GM12878 (cell line): ENCODE results near the gene NKIRAS2. TPM values are rescaled to one million over a fixed set of nuclear protein-coding genes. Genes with fewer than 3 reads are reported as not detected.

Experiments
- ATAC-seq: fragments of 200-7000 bp; cut with Tn5 transposase; 3 replicates; pipeline ENCODE4 v1.9.1; 2020; ENCODE audit warnings: mild to moderate bottlenecking, moderate library complexity
- BruUV-seq: library from RNA; stranded (reverse); fragments of 400-500 nt; replicated peaks from 2 replicates; lab custom pipeline; 2021; lab: Mats Ljungman, UMichigan
- CTCF ChIA-PET: fragments of 300-600 bp; sonication (Branson Sonifier 250); formaldehyde crosslinking; extraction: SDS; loops from one replicate; lab custom pipeline; 2021; ENCODE audit warnings: inconsistent platforms; lab: Yijun Ruan, JAX
- POLR2A ChIA-PET: fragments of 350-600 bp; formaldehyde crosslinking; extraction: SDS; loops from one replicate; lab custom pipeline; 2021; ENCODE audit warnings: inconsistent platforms; lab: Charles Lee
- RAD21 ChIA-PET: fragments of 300-600 bp; sonication (Branson Sonifier 250); formaldehyde crosslinking; loops from one replicate; lab custom pipeline; 2023; ENCODE audit warnings: antibody characterized with exemption; ENCODE audit not compliant: unreplicated experiment; lab: Charles Lee
- SMC1A ChIA-PET: fragments of 300-600 bp; sonication (Branson Sonifier 250); formaldehyde crosslinking; loops from one replicate; lab custom pipeline; 2023; ENCODE audit not compliant: unreplicated experiment, uncharacterized antibody; lab: Charles Lee
- DNase-seq: peaks from one replicate; pipeline ENCODE4 v3.0.0-alpha.2; 2011; ENCODE audit warnings: low read depth, low spot score
- FAIRE-seq: peaks from 3 replicates; lab custom pipeline; 2011; peaks lifted over from hg19 to GRCh38; lab: Jason Lieb, UNC
- H2AFZ ChIP-seq: 2 replicates; pipeline ENCODE4 v1.6.0; 2011; ENCODE audit warnings: low read depth, low read length, control low read depth; ENCODE audit not compliant: control insufficient read depth
- H3K27ac ChIP-seq: 2 replicates; pipeline ENCODE4 v1.5.1; 2011; ENCODE audit warnings: control low read depth; ENCODE audit not compliant: control insufficient read depth, insufficient read depth
- H3K27me3 ChIP-seq, 2 experiments: replicated peaks in 1 of 2; 2 replicates each; pipeline versions ENCODE4 v1.6.0 to v1.6.1; 2011; ENCODE audit warnings: low read length in 1 of 2; ENCODE audit not compliant: control insufficient read depth in 2 of 2, insufficient read depth in 2 of 2
- H3K36me3 ChIP-seq, 2 experiments: 2 replicates each; pipeline ENCODE4 v1.5.1; 2011; ENCODE audit warnings: low read length in 1 of 2; ENCODE audit not compliant: control insufficient read depth in 2 of 2, insufficient read depth in 2 of 2
- H3K4me1 ChIP-seq: 2 replicates; pipeline ENCODE4 v1.6.1; 2011; ENCODE audit warnings: mild to moderate bottlenecking, low read length, moderate library complexity, mixed read lengths; ENCODE audit not compliant: control insufficient read depth, insufficient read depth
- H3K4me2 ChIP-seq: 2 replicates; pipeline ENCODE4 v1.6.0; 2011; ENCODE audit warnings: control low read depth; ENCODE audit not compliant: control insufficient read depth, insufficient read depth
- H3K4me3 ChIP-seq: fragments of 200-600 bp; sonication (generic); 2 replicates; pipeline ENCODE4 v1.5.1; 2016
- H3K79me2 ChIP-seq: 2 replicates; pipeline ENCODE4 v1.6.0; 2011; ENCODE audit warnings: low read length; ENCODE audit not compliant: control insufficient read depth, insufficient read depth
- H3K9ac ChIP-seq: 2 replicates; pipeline ENCODE4 v1.8.0; 2011; ENCODE audit warnings: low read length, control low read depth, mixed read lengths; ENCODE audit not compliant: control insufficient read depth, insufficient read depth
- H3K9me3 ChIP-seq: replicated peaks from 3 replicates; pipeline ENCODE4 v1.5.1; 2011; ENCODE audit warnings: mild to moderate bottlenecking, low read length; ENCODE audit not compliant: control insufficient read depth, insufficient read depth
- H4K20me1 ChIP-seq: 2 replicates; pipeline ENCODE4 v1.6.0; 2011; ENCODE audit not compliant: control insufficient read depth, insufficient read depth
- EGR1 ChIP-seq, 2 experiments: IDR thresholded peaks; 1 replicate in 1 of 2; 2 replicates in 1 of 2; pipeline ENCODE4 v1.6.1; 2011 to 2012; ENCODE audit warnings: low read depth in 2 of 2, low read length in 2 of 2, borderline replicate concordance in 1 of 2, mild to moderate bottlenecking in 1 of 2, moderate library complexity in 1 of 2
- MEF2A ChIP-seq: IDR thresholded peaks from 2 replicates; pipeline ENCODE4 v1.6.1; 2011; ENCODE audit warnings: low read depth, mild to moderate bottlenecking, low read length, moderate library complexity; ENCODE audit not compliant: insufficient read depth
- MTA2 ChIP-seq: fragments of 450-650 bp; IDR thresholded peaks from 2 replicates; pipeline ENCODE4 v1.6.1; 2016; ENCODE audit warnings: low read depth, mild to moderate bottlenecking, moderate library complexity
- POLR2A ChIP-seq: IDR thresholded peaks from 2 replicates; pipeline ENCODE4 v1.6.1; 2011; ENCODE audit warnings: low read depth, mild to moderate bottlenecking, low read length
- POLR2AphosphoS2 ChIP-seq: IDR thresholded peaks from 2 replicates; pipeline ENCODE4 v1.6.1; 2011; ENCODE audit warnings: low read depth, mild to moderate bottlenecking, low read length, improper control_type of control experiment, moderate library complexity
- ZNF687 ChIP-seq: fragments of 450-650 bp; IDR thresholded peaks from 2 replicates; pipeline ENCODE4 v1.6.1; 2017; ENCODE audit warnings: mild to moderate bottlenecking, moderate library complexity
- WGBS: methylation state at CpG from one replicate; pipeline ENCODE4 v1.1.6; 2016; ENCODE audit warnings: low lambda C conversion rate; ENCODE audit not compliant: insufficient replicate concordance, insufficient coverage; ENCODE audit errors: missing lambda C conversion rate; 5-methylcytosine and 5-hydroxymethylcytosine counted together
- in situ Hi-C: fragments of 300-500 bp; cut with MboI; formaldehyde crosslinking; loops from 9 replicates; pipeline ENCODE4 v1.14.3; 2018; ENCODE audit warnings: mixed read lengths
- intact Hi-C: fragments of 100-400 bp; cut with micrococcal nuclease; formaldehyde crosslinking; loops from one replicate; pipeline ENCODE4 v1.14.2; 2022; ENCODE audit not compliant: unreplicated experiment
- polyA plus RNA-seq, 11 experiments: library from polyadenylated mRNA; depleted of rRNA in 4 of 11; unstranded in 6 of 11; stranded (reverse) in 5 of 11; fragments of >200 nt; fragmentation: Nextera tagmentation in 4 of 11; fragmentation: Illumina TruSeq in 1 of 11; extraction: Ambion mirVana in 4 of 11; extraction: Trizol in 1 of 11; gene quantifications; 1 replicate in 1 of 11; 2 replicates in 10 of 11; pipeline versions ENCODE4 v1.2.1 to v1.2.3, GENCODE V29; 2011 to 2016; ENCODE audit warnings: inconsistent platforms in 2 of 11, missing spikeins in 2 of 11, low read depth in 1 of 11
- total RNA-seq, 4 experiments: library from RNA; depleted of rRNA in 3 of 4; stranded (reverse); fragments of >200 nt in 3 of 4; fragmentation: Illumina TruSeq in 1 of 4; extraction: Trizol in 1 of 4; gene quantifications; 2 replicates each; pipeline versions ENCODE4 v1.2.1 to v1.2.3, GENCODE V29; 2013 to 2021
- TF ChIP-seq, protein P1 (sequence below): fragments of 450-650 bp; IDR thresholded peaks from 2 replicates; pipeline ENCODE4 v1.6.1; 2016; ENCODE audit warnings: mild to moderate bottlenecking, moderate library complexity, borderline replicate concordance

Gene NKIRAS2
- total and polyA plus RNA-seq, 10 of the 15 experiments (the other 5 are each of a cell fraction or from before 2014, with no cell fraction given), result 6.4 to 49.7 (median 27.2) TPM

DNA sequence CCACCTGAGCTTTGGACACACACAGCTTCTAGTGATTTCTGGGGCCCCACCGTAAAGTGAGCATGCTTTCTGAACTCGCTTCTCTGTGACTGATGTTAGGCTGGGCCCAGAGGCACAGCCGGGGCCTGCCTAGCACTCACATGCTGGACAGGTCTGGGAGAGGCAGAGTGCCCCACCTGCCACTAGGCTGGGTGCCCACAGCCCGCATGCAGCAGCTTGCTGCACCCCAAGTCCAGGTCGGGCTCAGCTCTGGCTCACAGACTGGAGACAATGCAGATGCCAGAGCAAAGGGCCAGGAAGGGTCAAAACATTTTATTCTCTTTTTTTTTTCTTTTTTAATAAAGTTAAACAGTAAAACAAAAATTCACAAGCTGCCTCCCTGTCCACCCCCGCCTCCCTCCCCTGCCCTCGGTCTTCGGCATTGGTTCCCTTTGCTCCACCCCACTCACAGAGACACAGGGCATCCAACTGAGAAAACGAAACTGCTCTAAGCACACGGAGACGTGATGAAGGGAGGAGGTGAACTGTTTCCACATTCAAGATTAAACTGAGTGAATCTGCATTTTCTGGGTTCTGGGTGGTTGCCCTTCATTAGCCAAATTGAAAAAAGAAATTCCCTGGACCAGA is 43.6 kb upstream of the NKIRAS2 start:
- no peaks in the 10 kb centered on the region for H3K79me2 ChIP-seq
- no peaks in the 10 kb centered on the region for H4K20me1 ChIP-seq
- no peak overlapping the region for H2AFZ ChIP-seq
- TF ChIP-seq POLR2AphosphoS2 (no peak), MTA2 (0 out of 2 replicates have a peak, but pooled peaks have one; percentile 12), EGR1 (IDR thresholded peaks at IDR 0.05; ENCODE audit: borderline replicate concordance in 1 of 2, low read depth in 2 of 2, low read length in 2 of 2) (0 out of 3 replicates have a peak, but pooled peaks of 1 of the 2 experiments have one; percentile 52), POLR2A (peak; percentile 54; the same call in 1 of the 2 replicates), ZNF687 (0 out of 2 replicates have a peak, but pooled peaks have one; percentile 22), MEF2A (no peak)
- TF ChIP-seq, protein P1, sequence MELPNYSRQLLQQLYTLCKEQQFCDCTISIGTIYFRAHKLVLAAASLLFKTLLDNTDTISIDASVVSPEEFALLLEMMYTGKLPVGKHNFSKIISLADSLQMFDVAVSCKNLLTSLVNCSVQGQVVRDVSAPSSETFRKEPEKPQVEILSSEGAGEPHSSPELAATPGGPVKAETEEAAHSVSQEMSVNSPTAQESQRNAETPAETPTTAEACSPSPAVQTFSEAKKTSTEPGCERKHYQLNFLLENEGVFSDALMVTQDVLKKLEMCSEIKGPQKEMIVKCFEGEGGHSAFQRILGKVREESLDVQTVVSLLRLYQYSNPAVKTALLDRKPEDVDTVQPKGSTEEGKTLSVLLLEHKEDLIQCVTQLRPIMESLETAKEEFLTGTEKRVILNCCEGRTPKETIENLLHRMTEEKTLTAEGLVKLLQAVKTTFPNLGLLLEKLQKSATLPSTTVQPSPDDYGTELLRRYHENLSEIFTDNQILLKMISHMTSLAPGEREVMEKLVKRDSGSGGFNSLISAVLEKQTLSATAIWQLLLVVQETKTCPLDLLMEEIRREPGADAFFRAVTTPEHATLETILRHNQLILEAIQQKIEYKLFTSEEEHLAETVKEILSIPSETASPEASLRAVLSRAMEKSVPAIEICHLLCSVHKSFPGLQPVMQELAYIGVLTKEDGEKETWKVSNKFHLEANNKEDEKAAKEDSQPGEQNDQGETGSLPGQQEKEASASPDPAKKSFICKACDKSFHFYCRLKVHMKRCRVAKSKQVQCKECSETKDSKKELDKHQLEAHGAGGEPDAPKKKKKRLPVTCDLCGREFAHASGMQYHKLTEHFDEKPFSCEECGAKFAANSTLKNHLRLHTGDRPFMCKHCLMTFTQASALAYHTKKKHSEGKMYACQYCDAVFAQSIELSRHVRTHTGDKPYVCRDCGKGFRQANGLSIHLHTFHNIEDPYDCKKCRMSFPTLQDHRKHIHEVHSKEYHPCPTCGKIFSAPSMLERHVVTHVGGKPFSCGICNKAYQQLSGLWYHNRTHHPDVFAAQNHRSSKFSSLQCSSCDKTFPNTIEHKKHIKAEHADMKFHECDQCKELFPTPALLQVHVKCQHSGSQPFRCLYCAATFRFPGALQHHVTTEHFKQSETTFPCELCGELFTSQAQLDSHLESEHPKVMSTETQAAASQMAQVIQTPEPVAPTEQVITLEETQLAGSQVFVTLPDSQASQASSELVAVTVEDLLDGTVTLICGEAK, result peak; percentile 72; the same call in 1 of the 2 replicates
- TF ChIP-seq, all 136 proteins: peak for 5
- Histone ChIP-seq H3K36me3 (peaks cover 33 to 39% of the 10 kb centered on the region in 2 experiments), H3K9me3 (no peaks in the 10 kb centered on the region), H3K4me1 (peaks cover 24% of the 10 kb centered on the region), H3K27ac (peak overlapping the region; percentile 77), H3K9ac (peak overlapping the region; percentile 40; the same call in 1 of the 2 replicates), H3K27me3 (no peaks in the 10 kb centered on the region), H3K4me3 (no peak overlapping the region), H3K4me2 (peak overlapping the region; percentile 34; the same call in 1 of the 2 replicates)
- DNase-seq, result no peak
- peak; percentile 78 for ATAC-seq
- CTCF ChIA-PET, result interaction anchor here (0.9 to 3.1 kb wide), 9 partner anchors 9 to 239 kb away, joined by 3 to 27 read pairs (median 4); partner anchors contain the start of genes CNP, DNAJC7, KCNH4 and NKIRAS2
- intact Hi-C loops (no loop called here), in situ Hi-C loops (no loop called here)
- SMC1A ChIA-PET, result interaction anchor here (0.7 to 2.6 kb wide), 8 partner anchors 9 to 137 kb away, joined by 3 to 11 read pairs (median 6); partner anchors contain the start of genes CNP and DNAJC7
- POLR2A ChIA-PET, result interaction anchor here (0.5 to 2.6 kb wide), 8 partner anchors 9 to 206 kb away, joined by 3 to 17 read pairs (median 5); partner anchors contain the start of genes CNP, DNAJC7, NKIRAS2 and ODAD4
- no peak for FAIRE-seq
- RAD21 ChIA-PET, result interaction anchor here (1.3 to 2.7 kb wide), 3 partner anchors 9 to 89 kb away, joined by 4 to 16 read pairs (median 16); partner anchors contain the start of genes CNP and DNAJC7
- 58% methylated on average over 11 of the region's 11 CpGs for WGBS
- no TSS peak for BruUV-seq
